ENCODE results near the gene TMEM164. TPM values are rescaled to one million over a fixed set of nuclear protein-coding genes. Genes with fewer than 3 reads are reported as not detected.

Gene TMEM164
- total and polyA plus RNA-seq, 2 donors (not counting 1 experiment from before 2014, with no cell fraction given), result 5.7 to 10.2 TPM

DNA sequence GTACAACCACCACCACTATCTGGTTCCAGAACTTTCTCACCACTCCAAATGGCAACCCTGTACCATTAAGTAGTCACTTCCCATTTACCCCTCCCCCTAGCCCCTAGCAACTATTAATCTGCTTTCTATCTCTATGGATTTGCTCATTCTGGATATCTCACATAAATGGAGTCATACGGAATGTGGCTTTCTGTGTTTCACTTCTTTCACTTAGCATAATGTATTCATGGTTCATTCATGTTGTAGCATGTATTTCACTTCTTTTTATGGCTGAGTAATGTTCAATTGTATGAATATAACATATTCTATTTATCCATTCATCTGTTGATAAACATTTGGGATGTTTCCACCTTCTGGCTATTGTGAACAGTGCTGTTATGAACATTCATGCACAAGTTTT, 210.3 kb downstream of the TMEM164 start:
- peaks cover 10% of the 10 kb centered on the region for H3K4me1 ChIP-seq (ENCODE audit: control insufficient read depth, extremely low read depth, insufficient read depth, low read length)
- H3K9me3 ChIP-seq (ENCODE audit: control insufficient read depth, insufficient read depth, low read depth, low read length), result no peaks in the 10 kb centered on the region
- no peaks in the 10 kb centered on the region for H3K79me2 ChIP-seq (ENCODE audit: control insufficient read depth, insufficient read depth, low read length)
- TF ChIP-seq, protein P1, sequence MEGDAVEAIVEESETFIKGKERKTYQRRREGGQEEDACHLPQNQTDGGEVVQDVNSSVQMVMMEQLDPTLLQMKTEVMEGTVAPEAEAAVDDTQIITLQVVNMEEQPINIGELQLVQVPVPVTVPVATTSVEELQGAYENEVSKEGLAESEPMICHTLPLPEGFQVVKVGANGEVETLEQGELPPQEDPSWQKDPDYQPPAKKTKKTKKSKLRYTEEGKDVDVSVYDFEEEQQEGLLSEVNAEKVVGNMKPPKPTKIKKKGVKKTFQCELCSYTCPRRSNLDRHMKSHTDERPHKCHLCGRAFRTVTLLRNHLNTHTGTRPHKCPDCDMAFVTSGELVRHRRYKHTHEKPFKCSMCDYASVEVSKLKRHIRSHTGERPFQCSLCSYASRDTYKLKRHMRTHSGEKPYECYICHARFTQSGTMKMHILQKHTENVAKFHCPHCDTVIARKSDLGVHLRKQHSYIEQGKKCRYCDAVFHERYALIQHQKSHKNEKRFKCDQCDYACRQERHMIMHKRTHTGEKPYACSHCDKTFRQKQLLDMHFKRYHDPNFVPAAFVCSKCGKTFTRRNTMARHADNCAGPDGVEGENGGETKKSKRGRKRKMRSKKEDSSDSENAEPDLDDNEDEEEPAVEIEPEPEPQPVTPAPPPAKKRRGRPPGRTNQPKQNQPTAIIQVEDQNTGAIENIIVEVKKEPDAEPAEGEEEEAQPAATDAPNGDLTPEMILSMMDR (conservative IDR thresholded peaks at IDR 0.05 in 1 of 2, IDR thresholded peaks at IDR 0.05 in 1 of 2; ENCODE audit: low read depth in 1 of 2, low read length in 2 of 2), result no peak
- no peak for TF ChIP-seq EZH2 (IDR thresholded peaks at IDR 0.05; ENCODE audit: low read length, missing control alignments)
- no peak for DNase-seq (ENCODE audit: low read depth in 2 of 2)
- no peak overlapping the region for H3K4me3 ChIP-seq (replicated peaks in 1 of 4; ENCODE audit: control extremely low read depth in 1 of 4, insufficient read depth in 1 of 4, low read depth in 3 of 4, low read length in 4 of 4)
- no peaks in the 10 kb centered on the region for H3K36me3 ChIP-seq (ENCODE audit: control insufficient read depth, insufficient read depth, low read length)
- no peaks in the 10 kb centered on the region for H4K20me1 ChIP-seq (ENCODE audit: control insufficient read depth, extremely low read depth, insufficient read depth, low read length)
- H3K9ac ChIP-seq (ENCODE audit: insufficient read depth, low read length), result no peak overlapping the region
- no peak overlapping the region for H3K4me2 ChIP-seq (ENCODE audit: extremely low read depth, insufficient read depth, low read length)
- no peaks in the 10 kb centered on the region for H3K27me3 ChIP-seq (ENCODE audit: control insufficient read depth, insufficient read depth, low read length)
- no peak overlapping the region for H2AFZ ChIP-seq (ENCODE audit: low read length)
- H3K27ac ChIP-seq (ENCODE audit: insufficient read depth, low read length), result no peak overlapping the region

DNA sequence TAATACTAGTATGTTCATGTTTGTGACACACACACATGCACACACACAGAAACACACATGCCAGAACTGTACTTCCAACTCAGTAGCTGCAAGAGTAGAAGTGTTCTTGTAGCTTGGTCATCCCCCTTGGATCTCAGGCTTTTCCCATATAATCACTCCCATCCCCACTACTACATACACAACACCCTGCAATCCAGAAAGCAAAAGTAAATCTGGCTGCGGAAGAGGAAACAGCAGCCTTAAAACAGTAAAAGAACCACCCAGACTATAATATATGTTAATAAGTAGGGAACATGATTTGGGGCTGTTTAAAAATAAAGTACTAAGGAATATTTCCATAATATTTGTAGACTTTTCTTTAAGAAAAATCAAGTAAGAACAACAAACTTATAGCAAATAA, 211.8 kb downstream of the TMEM164 start:
- Histone ChIP-seq H3K9ac (ENCODE audit: insufficient read depth, low read length) (no peak overlapping the region), H3K4me3 (replicated peaks in 1 of 4; ENCODE audit: control extremely low read depth in 1 of 4, insufficient read depth in 1 of 4, low read depth in 3 of 4, low read length in 4 of 4) (no peak overlapping the region), H4K20me1 (ENCODE audit: control insufficient read depth, extremely low read depth, insufficient read depth, low read length) (no peaks in the 10 kb centered on the region), H2AFZ (ENCODE audit: low read length) (no peak overlapping the region), H3K27ac (ENCODE audit: insufficient read depth, low read length) (no peak overlapping the region), H3K4me2 (ENCODE audit: extremely low read depth, insufficient read depth, low read length) (no peak overlapping the region), H3K4me1 (ENCODE audit: control insufficient read depth, extremely low read depth, insufficient read depth, low read length) (peaks cover 5% of the 10 kb centered on the region), H3K27me3 (ENCODE audit: control insufficient read depth, insufficient read depth, low read length) (no peaks in the 10 kb centered on the region), H3K79me2 (ENCODE audit: control insufficient read depth, insufficient read depth, low read length) (no peaks in the 10 kb centered on the region), H3K9me3 (ENCODE audit: control insufficient read depth, insufficient read depth, low read depth, low read length) (no peaks in the 10 kb centered on the region), H3K36me3 (ENCODE audit: control insufficient read depth, insufficient read depth, low read length) (no peaks in the 10 kb centered on the region)
- no peak for DNase-seq (ENCODE audit: low read depth in 2 of 2)
- no peak for TF ChIP-seq EZH2 (IDR thresholded peaks at IDR 0.05; ENCODE audit: low read length, missing control alignments)
- TF ChIP-seq, protein P1 (conservative IDR thresholded peaks at IDR 0.05 in 1 of 2, IDR thresholded peaks at IDR 0.05 in 1 of 2; ENCODE audit: low read depth in 1 of 2, low read length in 2 of 2), result no peak

DNA sequence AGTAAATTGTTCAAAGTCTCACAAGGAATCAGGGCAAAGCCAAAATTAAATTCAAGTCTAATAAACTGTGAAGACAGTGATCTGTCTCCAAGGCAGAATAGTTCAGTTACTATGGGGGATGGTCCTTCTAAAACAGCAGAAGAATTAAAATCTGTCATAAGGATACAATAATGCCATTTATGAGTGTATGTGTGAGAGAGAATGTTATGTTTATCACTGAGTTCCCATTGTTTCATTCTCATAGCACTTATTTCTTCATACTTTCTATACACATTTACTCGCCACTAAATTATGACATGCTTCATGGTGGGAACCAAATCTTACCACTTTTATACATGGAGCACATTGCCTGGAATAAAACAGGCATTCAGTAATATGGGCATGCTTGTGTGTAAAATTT, 212.5 kb downstream of the TMEM164 start:
- no peak for DNase-seq (ENCODE audit: low read depth in 2 of 2)
- no peaks in the 10 kb centered on the region for H3K79me2 ChIP-seq (ENCODE audit: control insufficient read depth, insufficient read depth, low read length)
- no peaks in the 10 kb centered on the region for H3K36me3 ChIP-seq (ENCODE audit: control insufficient read depth, insufficient read depth, low read length)
- H4K20me1 ChIP-seq (ENCODE audit: control insufficient read depth, extremely low read depth, insufficient read depth, low read length), result no peaks in the 10 kb centered on the region
- TF ChIP-seq, protein P1 (conservative IDR thresholded peaks at IDR 0.05 in 1 of 2, IDR thresholded peaks at IDR 0.05 in 1 of 2; ENCODE audit: low read depth in 1 of 2, low read length in 2 of 2), result no peak
- no peak overlapping the region for H3K4me2 ChIP-seq (ENCODE audit: extremely low read depth, insufficient read depth, low read length)
- no peak overlapping the region for H3K9ac ChIP-seq (ENCODE audit: insufficient read depth, low read length)
- no peak overlapping the region for H2AFZ ChIP-seq (ENCODE audit: low read length)
- no peaks in the 10 kb centered on the region for H3K4me1 ChIP-seq (ENCODE audit: control insufficient read depth, extremely low read depth, insufficient read depth, low read length)
- no peak overlapping the region for H3K27ac ChIP-seq (ENCODE audit: insufficient read depth, low read length)
- no peak overlapping the region for H3K4me3 ChIP-seq (replicated peaks in 1 of 4; ENCODE audit: control extremely low read depth in 1 of 4, insufficient read depth in 1 of 4, low read depth in 3 of 4, low read length in 4 of 4)
- H3K9me3 ChIP-seq (ENCODE audit: control insufficient read depth, insufficient read depth, low read depth, low read length), result no peaks in the 10 kb centered on the region
- H3K27me3 ChIP-seq (ENCODE audit: control insufficient read depth, insufficient read depth, low read length), result no peaks in the 10 kb centered on the region
